Adrenal gland (tissue), 12 donors: ENCODE measurements around the gene WBP2NL. TPM values are rescaled to one million over a fixed set of nuclear protein-coding genes. Genes with fewer than 3 reads are reported as not detected.

ENCODE experiments used
- DNase-seq, 7 donors: peaks; one replicate each; pipeline ENCODE4 v3.0.0-alpha.2; 2019 to 2020
- H3K27ac ChIP-seq, 5 donors: fragments of 200-600 bp; sonication (generic) in 4 of 5; 1 replicate in 3 of 5; 2 replicates in 2 of 5; pipeline versions ENCODE4 v1.5.1 to v1.8.0; 2016 to 2020; ENCODE audit warnings: mild to moderate bottlenecking in 1 of 5
- H3K27me3 ChIP-seq: fragments of 200-600 bp; 2 replicates; pipeline ENCODE4 v1.8.0; 2021
- H3K36me3 ChIP-seq, 2 donors: fragments of 200-600 bp; replicated peaks in 1 of 2; 1 replicate in 1 of 2; 2 replicates in 1 of 2; pipeline versions ENCODE4 v1.5.1 to v1.8.0; 2018 to 2022
- H3K4me1 ChIP-seq, 2 donors: fragments of 200-600 bp; replicated peaks in 1 of 2; 1 replicate in 1 of 2; 2 replicates in 1 of 2; pipeline versions ENCODE4 v1.5.1 to v1.8.0; 2018 to 2021
- H3K4me3 ChIP-seq, 4 donors: fragments of 200-600 bp; sonication (generic) in 3 of 4; one replicate each; pipeline ENCODE4 v1.5.1; 2016 to 2018
- H3K9me3 ChIP-seq, 3 donors: fragments of 200-600 bp; sonication (generic) in 1 of 3; replicated peaks in 1 of 3; 1 replicate in 2 of 3; 2 replicates in 1 of 3; pipeline versions ENCODE4 v1.5.1 to v1.8.0; 2016 to 2021
- CTCF ChIP-seq, 6 experiments: fragments of 450-650 bp in 4 of 6; fragments of 200-600 bp in 2 of 6; sonication (generic) in 1 of 6; IDR thresholded peaks; 1 replicate in 5 of 6; 2 replicates in 1 of 6; pipeline versions ENCODE4 v1.5.1 to v1.8.0; 2016 to 2021; ENCODE audit warnings: antibody characterized with exemption in 6 of 6, mild to moderate bottlenecking in 2 of 6, moderate library complexity in 1 of 6
- POLR2A ChIP-seq, 2 donors: fragments of 450-650 bp; IDR thresholded peaks; one replicate each; pipeline ENCODE4 v1.6.1; 2017; ENCODE audit warnings: antibody characterized with exemption in 2 of 2, mild to moderate bottlenecking in 2 of 2, moderate library complexity in 1 of 2
- WGBS, 4 donors: extraction: QIAGEN DNeasy Blood & Tissue Kit in 2 of 4; methylation state at CpG; one replicate each; pipeline versions ENCODE4 v1.1.5 to v1.1.7; 2013 to 2017; 5-methylcytosine and 5-hydroxymethylcytosine counted together
- intact Hi-C, 2 donors: fragments of 100-400 bp; cut with DNase I; formaldehyde crosslinking; loops; one replicate each; pipeline versions ENCODE4 v1.14.1 to v1.15.0; 2022 to 2023
- polyA plus RNA-seq, 3 donors: library from polyadenylated mRNA; stranded (reverse); fragments of 200-250 nt in 2 of 3; fragments of 350-450 nt in 1 of 3; fragmentation: Illumina TruSeq in 1 of 3; extraction: RNeasy Lipid Tissue Mini Kit (QIAGEN cat#74804) in 1 of 3; gene quantifications; one replicate each; pipeline ENCODE4 v1.2.3, GENCODE V29; 2013 to 2014
- small RNA-seq, 2 donors: library from RNA; depleted of rRNA; stranded (forward); fragments of <200 nt; gene quantifications; one replicate each; pipeline ENCODE3, GENCODE V24; 2016
- total RNA-seq, 9 donors: library from RNA; depleted of rRNA in 4 of 9; stranded (reverse); fragments of >200 nt in 4 of 9; fragments of 120-200 nt in 1 of 9; fragmentation: NEBNext Ultra II Directional in 1 of 9; extraction: Animal tissue kit (Norgen Biotek cat#: 25700) in 1 of 9; gene quantifications; one replicate each; pipeline versions ENCODE4 v1.1.0 to v1.2.4, GENCODE V29; 2013 to 2023
- donor health status: healthy with polysubstance abuse.
- donor health status: Bipolar disorder and iron deficiency.
- donor health status: DM: yes; HTN: yes; CAD: no.
- donor health status: DM: no; HTN: no; CAD: no.
- donor health status: DM: no; HTN: no; CAD: no.
- donor health status: DM: yes; HTN: yes; CAD: no.

The WBP2NL gene
- total and polyA plus RNA-seq, 12 donors = 0.35 to 2.0 (median 0.62) TPM; not detected in 1

GRCh38 chr22:42074846-42075676 lies 76.5 kb downstream of the WBP2NL start:
- DNase-seq = peak in 2 of 7 donors; percentile 24 to 50
- H3K4me3 ChIP-seq = peak overlapping the region in 2 of 4 donors; percentile 38 to 74
- H3K27ac ChIP-seq = peak overlapping the region in 4 of 5 donors; percentile 55 to 83 (median 62)
- H3K27me3 ChIP-seq = no peaks in the 10 kb centered on the region
- H3K36me3 ChIP-seq = no peaks in the 10 kb centered on the region
- WGBS, 4 donors = 80 to 87% (median 80%) methylated on average over 9 of the region's 9 CpGs
- no peaks in the 10 kb centered on the region for H3K9me3 ChIP-seq
- H3K4me1 ChIP-seq = peaks cover 9 to 32% of the 10 kb centered on the region in 2 donors
- TF ChIP-seq CTCF (IDR thresholded peaks at IDR 0.05) (no peak), POLR2A (IDR thresholded peaks at IDR 0.05) (no peak)
- intact Hi-C loops = loop anchor here in 1 of 2 donors (5.0 kb wide), 1 partner anchor 388 kb away; the partner anchor contains the start of gene SNU13

- H3K27me3 ChIP-seq = no peaks in the 10 kb centered on the region
- no peak overlapping the region for H3K27ac ChIP-seq
- WGBS, 4 donors = 92 to 96% (median 93%) methylated on average over 10 to 20 of the region's 20 CpGs
- intact Hi-C loops = no loop called here
- TF ChIP-seq POLR2A (IDR thresholded peaks at IDR 0.05) (no peak), CTCF (IDR thresholded peaks at IDR 0.05) (no peak)
- peak in 2 of 7 donors; percentile 21 to 56 for DNase-seq
- peaks cover 15 to 34% of the 10 kb centered on the region in 2 donors for H3K4me1 ChIP-seq
- H3K4me3 ChIP-seq = no peak overlapping the region
- H3K36me3 ChIP-seq = peaks cover 0 to 1% of the 10 kb centered on the region in 2 donors
- no peaks in the 10 kb centered on the region for H3K9me3 ChIP-seq
Measured at GRCh38 chr22:42076764-42077485, 78.3 kb downstream of the WBP2NL start.

- H3K27ac ChIP-seq = peak overlapping the region in 1 of 5 donors; percentile 99
- intact Hi-C loops = no loop called here
- WGBS, 4 donors = 60 to 92% (median 91%) methylated on average over 1 to 21 of the region's 21 CpGs
Measured at GRCh38 chr22:42077486-42078125, 79.0 kb downstream of the WBP2NL start.

More at GRCh38 chr22:42077486-42078125, 79.0 kb downstream of the WBP2NL start:
- no peak overlapping the region for H3K4me3 ChIP-seq
- no peaks in the 10 kb centered on the region for H3K9me3 ChIP-seq
- no peak for TF ChIP-seq CTCF (IDR thresholded peaks at IDR 0.05)
- no peak for TF ChIP-seq POLR2A (IDR thresholded peaks at IDR 0.05)
- H3K4me1 ChIP-seq = peaks cover 15 to 35% of the 10 kb centered on the region in 2 donors
- peaks cover 0 to 8% of the 10 kb centered on the region in 2 donors for H3K36me3 ChIP-seq
- H3K27me3 ChIP-seq = no peaks in the 10 kb centered on the region
- DNase-seq = peak in 2 of 7 donors; percentile 33 to 57

Small RNAs within 50 kb of the gene (small RNA-seq; reads per million reads assigned to genes)
- 0 reads per million in 2 donors for gene SNORD13P1

Other genes with a start within 250 kb of the WBP2NL start
- gene CCDC134, start 198.1 kb upstream of the WBP2NL start, total RNA-seq = 10 to 100 TPM; 24.9 to 64.4 (median 36.4) TPM
- 10 to 100 TPM in 1 of 3 donors, 1 to 10 TPM in 2; 4.9 to 28.0 (median 6.8) TPM for gene CCDC134, start 198.1 kb upstream of the WBP2NL start, polyA plus RNA-seq
- gene SREBF2, start 165.7 kb upstream of the WBP2NL start, total RNA-seq = 100 to 1,000 TPM in 8 of 9 donors, 10 to 100 TPM in 1; 67.5 to 263 (median 152) TPM
- gene SREBF2, start 165.7 kb upstream of the WBP2NL start, polyA plus RNA-seq = 100 to 1,000 TPM in 2 of 3 donors, 10 to 100 TPM in 1; 85.7 to 209 (median 104) TPM
- gene SHISA8, start 83.7 kb upstream of the WBP2NL start, total RNA-seq = 10 to 100 TPM in 8 of 9 donors, under 1 TPM in 1; 0.28 to 55.5 (median 20.1) TPM
- 10 to 100 TPM in 1 of 3 donors, 1 to 10 TPM in 2; 1.4 to 10.8 (median 5.1) TPM for gene SHISA8, start 83.7 kb upstream of the WBP2NL start, polyA plus RNA-seq
- gene TNFRSF13C, start 72.0 kb upstream of the WBP2NL start, total RNA-seq = 1 to 10 TPM in 5 of 9 donors, under 1 TPM in 4; 0.33 to 3.2 (median 1.1) TPM
- gene TNFRSF13C, start 72.0 kb upstream of the WBP2NL start, polyA plus RNA-seq = under 1 TPM; 0.24 to 0.35 (median 0.24) TPM
- 1 to 10 TPM in 7 of 9 donors, under 1 TPM in 1, not detected in 1; 0.88 to 9.2 (median 1.7) TPM for gene CENPM, start 51.6 kb upstream of the WBP2NL start, total RNA-seq
- gene CENPM, start 51.6 kb upstream of the WBP2NL start, polyA plus RNA-seq = 1 to 10 TPM in 2 of 3 donors, under 1 TPM in 1; 0.92 to 2.1 (median 1.4) TPM
- 1 to 10 TPM in 4 of 9 donors, under 1 TPM in 3, not detected in 2; 0.14 to 4.7 (median 1.4) TPM for gene SEPTIN3, start 29.3 kb upstream of the WBP2NL start, total RNA-seq
- gene SEPTIN3, start 29.3 kb upstream of the WBP2NL start, polyA plus RNA-seq = 1 to 10 TPM; 1.5 to 7.4 (median 6.4) TPM
- gene NAGA, start 72.0 kb downstream of the WBP2NL start, total RNA-seq = 10 to 100 TPM; 17.5 to 54.0 (median 28.3) TPM
- 10 to 100 TPM in 2 of 3 donors, 1 to 10 TPM in 1; 7.4 to 18.1 (median 10.7) TPM for gene NAGA, start 72.0 kb downstream of the WBP2NL start, polyA plus RNA-seq
- 10 to 100 TPM in 2 of 9 donors, 1 to 10 TPM in 7; 4.3 to 14.3 (median 8.3) TPM for gene PHETA2, start 75.5 kb downstream of the WBP2NL start, total RNA-seq
- 1 to 10 TPM; 2.5 to 7.7 (median 6.3) TPM for gene PHETA2, start 75.5 kb downstream of the WBP2NL start, polyA plus RNA-seq
- 100 to 1,000 TPM in 4 of 9 donors, 10 to 100 TPM in 4, 1 to 10 TPM in 1; 4.3 to 147 (median 32.4) TPM for gene SMDT1, start 80.9 kb downstream of the WBP2NL start, total RNA-seq
- gene SMDT1, start 80.9 kb downstream of the WBP2NL start, polyA plus RNA-seq = 100 to 1,000 TPM in 1 of 3 donors, 10 to 100 TPM in 2; 57.6 to 151 (median 67.4) TPM
- 100 to 1,000 TPM in 2 of 9 donors, 10 to 100 TPM in 7; 57.0 to 178 (median 75.2) TPM for gene NDUFA6, start 92.0 kb downstream of the WBP2NL start, total RNA-seq
- 100 to 1,000 TPM; 120 to 372 (median 150) TPM for gene NDUFA6, start 92.0 kb downstream of the WBP2NL start, polyA plus RNA-seq
- under 1 TPM in 6 of 9 donors, not detected in 3; 0.35 to 0.81 (median 0.50) TPM for gene CYP2D6, start 132.0 kb downstream of the WBP2NL start, total RNA-seq
- 10 to 100 TPM in 1 of 3 donors, 1 to 10 TPM in 1, under 1 TPM in 1; 0.20 to 16.2 (median 3.3) TPM for gene CYP2D6, start 132.0 kb downstream of the WBP2NL start, polyA plus RNA-seq